ENCODE measurements around the gene RIC8B.

RIC8B gene

GRCh38 chr12:106873983-106874382, 99.5 kb downstream of the RIC8B start:
- Histone ChIP-seq H2AFZ (ENCODE audit: low read depth, low read length) (no peak overlapping the region), H2BK15ac (ENCODE audit: low read depth, poor library complexity, severe bottlenecking) (no peak overlapping the region), H3K4me3 (ENCODE audit: insufficient read depth in 1 of 2, low read depth in 1 of 2, low read length in 2 of 2) (no peak overlapping the region), H3K14ac (ENCODE audit: low read length in 2 of 2) (no peak overlapping the region), H3K27me3 (ENCODE audit: control insufficient read depth in 1 of 2, insufficient read depth in 1 of 2, low read length in 2 of 2) (no peaks in the 10 kb centered on the region), H3K9ac (ENCODE audit: low read length) (no peak overlapping the region), H3K4ac (ENCODE audit: low read depth in 1 of 2, low read length in 2 of 2) (no peak overlapping the region), H4K8ac (ENCODE audit: low read length) (no peak overlapping the region), H2BK120ac (ENCODE audit: low read depth, low read length) (no peak overlapping the region), H2BK5ac (ENCODE audit: low read depth, low read length, poor library complexity, severe bottlenecking) (no peak overlapping the region), H3K18ac (ENCODE audit: low read depth in 1 of 2, low read length in 2 of 2) (no peak overlapping the region), H3K9me3 (ENCODE audit: control insufficient read depth, low read length) (no peaks in the 10 kb centered on the region), H3K4me2 (ENCODE audit: low read length, poor library complexity, severe bottlenecking) (no peak overlapping the region), H2BK12ac (ENCODE audit: low read length in 2 of 2) (no peak overlapping the region), H3K27ac (ENCODE audit: low read length, poor library complexity, severe bottlenecking) (no peak overlapping the region), H3K36me3 (ENCODE audit: control insufficient read depth in 1 of 2, insufficient read depth in 2 of 2, low read depth in 1 of 2, low read length in 2 of 2) (peaks cover 0 to 19% of the 10 kb centered on the region in 2 experiments), H3K23ac (ENCODE audit: low read length in 2 of 2) (no peak overlapping the region), H3K4me1 (ENCODE audit: control insufficient read depth, insufficient read depth, low read depth, low read length) (no peaks in the 10 kb centered on the region), H4K91ac (ENCODE audit: low read length) (no peak overlapping the region), H2AK5ac (ENCODE audit: low read length, severe bottlenecking) (no peak overlapping the region), H3K79me1 (replicated peaks; ENCODE audit: low read length, poor library complexity, severe bottlenecking) (peaks cover 5% of the 10 kb centered on the region)
- WGBS, result 81% methylated on average over 3 of the region's 5 CpGs
- no peak for DNase-seq

GRCh38 chr12:106878804-106879203, 104.3 kb downstream of the RIC8B start:
- peaks cover 8 to 57% of the 10 kb centered on the region in 2 experiments for H3K36me3 ChIP-seq (ENCODE audit: control insufficient read depth in 1 of 2, insufficient read depth in 2 of 2, low read depth in 1 of 2, low read length in 2 of 2)
- H2BK15ac ChIP-seq (ENCODE audit: low read depth, poor library complexity, severe bottlenecking), result no peak overlapping the region
- no peak overlapping the region for H2AFZ ChIP-seq (ENCODE audit: low read depth, low read length)
- no peak for DNase-seq
- H3K4me3 ChIP-seq (ENCODE audit: insufficient read depth in 1 of 2, low read depth in 1 of 2, low read length in 2 of 2), result no peak overlapping the region
- peaks cover 3% of the 10 kb centered on the region for H3K79me1 ChIP-seq (replicated peaks; ENCODE audit: low read length, poor library complexity, severe bottlenecking)
- no peaks in the 10 kb centered on the region for H3K27me3 ChIP-seq (ENCODE audit: control insufficient read depth in 1 of 2, insufficient read depth in 1 of 2, low read length in 2 of 2)
- no peak overlapping the region for H3K14ac ChIP-seq (ENCODE audit: low read length in 2 of 2)
- H2BK5ac ChIP-seq (ENCODE audit: low read depth, low read length, poor library complexity, severe bottlenecking), result no peak overlapping the region
- no peak overlapping the region for H3K4me2 ChIP-seq (ENCODE audit: low read length, poor library complexity, severe bottlenecking)
- H3K9me3 ChIP-seq (ENCODE audit: control insufficient read depth, low read length), result no peaks in the 10 kb centered on the region
- H3K4me1 ChIP-seq (ENCODE audit: control insufficient read depth, insufficient read depth, low read depth, low read length), result no peaks in the 10 kb centered on the region
- 84% methylated on average over 4 of the region's 5 CpGs for WGBS
- H3K18ac ChIP-seq (ENCODE audit: low read depth in 1 of 2, low read length in 2 of 2), result no peak overlapping the region
- no peak overlapping the region for H4K8ac ChIP-seq (ENCODE audit: low read length)
- H4K91ac ChIP-seq (ENCODE audit: low read length), result no peak overlapping the region
- H2AK5ac ChIP-seq (ENCODE audit: low read length, severe bottlenecking), result no peak overlapping the region
- H3K27ac ChIP-seq (ENCODE audit: low read length, poor library complexity, severe bottlenecking), result no peak overlapping the region
- no peak overlapping the region for H3K23ac ChIP-seq (ENCODE audit: low read length in 2 of 2)
- no peak overlapping the region for H3K4ac ChIP-seq (ENCODE audit: low read depth in 1 of 2, low read length in 2 of 2)
- no peak overlapping the region for H3K9ac ChIP-seq (ENCODE audit: low read length)
- no peak overlapping the region for H2BK12ac ChIP-seq (ENCODE audit: low read length in 2 of 2)
- H2BK120ac ChIP-seq (ENCODE audit: low read depth, low read length), result no peak overlapping the region

- H3K9me3 ChIP-seq (ENCODE audit: control insufficient read depth, low read length), result no peaks in the 10 kb centered on the region
- H3K4ac ChIP-seq (ENCODE audit: low read depth in 1 of 2, low read length in 2 of 2), result no peak overlapping the region
- peaks cover 10 to 60% of the 10 kb centered on the region in 2 experiments for H3K36me3 ChIP-seq (ENCODE audit: control insufficient read depth in 1 of 2, insufficient read depth in 2 of 2, low read depth in 1 of 2, low read length in 2 of 2)
- no peak overlapping the region for H3K14ac ChIP-seq (ENCODE audit: low read length in 2 of 2)
- no peak overlapping the region for H2BK12ac ChIP-seq (ENCODE audit: low read length in 2 of 2)
- H2BK5ac ChIP-seq (ENCODE audit: low read depth, low read length, poor library complexity, severe bottlenecking), result no peak overlapping the region
- no peaks in the 10 kb centered on the region for H3K27me3 ChIP-seq (ENCODE audit: control insufficient read depth in 1 of 2, insufficient read depth in 1 of 2, low read length in 2 of 2)
- no peak overlapping the region for H2BK120ac ChIP-seq (ENCODE audit: low read depth, low read length)
- H3K9ac ChIP-seq (ENCODE audit: low read length), result no peak overlapping the region
- no peaks in the 10 kb centered on the region for H3K4me1 ChIP-seq (ENCODE audit: control insufficient read depth, insufficient read depth, low read depth, low read length)
- H2AFZ ChIP-seq (ENCODE audit: low read depth, low read length), result no peak overlapping the region
- no peak overlapping the region for H4K8ac ChIP-seq (ENCODE audit: low read length)
- H2BK15ac ChIP-seq (ENCODE audit: low read depth, poor library complexity, severe bottlenecking), result no peak overlapping the region
- H4K91ac ChIP-seq (ENCODE audit: low read length), result no peak overlapping the region
- DNase-seq, result no peak
- no peak overlapping the region for H2AK5ac ChIP-seq (ENCODE audit: low read length, severe bottlenecking)
- 95% methylated on average over 4 of the region's 5 CpGs for WGBS
- no peak overlapping the region for H3K23ac ChIP-seq (ENCODE audit: low read length in 2 of 2)
- no peak overlapping the region for H3K27ac ChIP-seq (ENCODE audit: low read length, poor library complexity, severe bottlenecking)
- H3K79me1 ChIP-seq (replicated peaks; ENCODE audit: low read length, poor library complexity, severe bottlenecking), result peaks cover 5% of the 10 kb centered on the region
- H3K4me2 ChIP-seq (ENCODE audit: low read length, poor library complexity, severe bottlenecking), result no peak overlapping the region
- no peak overlapping the region for H3K4me3 ChIP-seq (ENCODE audit: insufficient read depth in 1 of 2, low read depth in 1 of 2, low read length in 2 of 2)
- no peak overlapping the region for H3K18ac ChIP-seq (ENCODE audit: low read depth in 1 of 2, low read length in 2 of 2)
These were observed 105.1 kb downstream of the RIC8B start for GRCh38 chr12:106879612-106880011.

- H2BK120ac ChIP-seq (ENCODE audit: low read depth, low read length), result no peak overlapping the region
- peaks cover 15 to 91% of the 10 kb centered on the region in 2 experiments for H3K36me3 ChIP-seq (ENCODE audit: control insufficient read depth in 1 of 2, insufficient read depth in 2 of 2, low read depth in 1 of 2, low read length in 2 of 2)
- H4K8ac ChIP-seq (ENCODE audit: low read length), result no peak overlapping the region
- no peaks in the 10 kb centered on the region for H3K27me3 ChIP-seq (ENCODE audit: control insufficient read depth in 1 of 2, insufficient read depth in 1 of 2, low read length in 2 of 2)
- no peak overlapping the region for H2BK5ac ChIP-seq (ENCODE audit: low read depth, low read length, poor library complexity, severe bottlenecking)
- no peak overlapping the region for H2BK15ac ChIP-seq (ENCODE audit: low read depth, poor library complexity, severe bottlenecking)
- no peak overlapping the region for H3K14ac ChIP-seq (ENCODE audit: low read length in 2 of 2)
- H3K4me3 ChIP-seq (ENCODE audit: insufficient read depth in 1 of 2, low read depth in 1 of 2, low read length in 2 of 2), result no peak overlapping the region
- H3K9me3 ChIP-seq (ENCODE audit: control insufficient read depth, low read length), result no peaks in the 10 kb centered on the region
- H3K9ac ChIP-seq (ENCODE audit: low read length), result no peak overlapping the region
- no peak overlapping the region for H2BK12ac ChIP-seq (ENCODE audit: low read length in 2 of 2)
- no peak overlapping the region for H3K27ac ChIP-seq (ENCODE audit: low read length, poor library complexity, severe bottlenecking)
- peaks cover 2% of the 10 kb centered on the region for H3K79me1 ChIP-seq (replicated peaks; ENCODE audit: low read length, poor library complexity, severe bottlenecking)
- H3K23ac ChIP-seq (ENCODE audit: low read length in 2 of 2), result no peak overlapping the region
- 83% methylated on average over 1 of the region's 1 CpG for WGBS
- no peak overlapping the region for H2AFZ ChIP-seq (ENCODE audit: low read depth, low read length)
- no peak overlapping the region for H3K4ac ChIP-seq (ENCODE audit: low read depth in 1 of 2, low read length in 2 of 2)
- H3K18ac ChIP-seq (ENCODE audit: low read depth in 1 of 2, low read length in 2 of 2), result no peak overlapping the region
- H3K4me2 ChIP-seq (ENCODE audit: low read length, poor library complexity, severe bottlenecking), result no peak overlapping the region
- no peak overlapping the region for H4K91ac ChIP-seq (ENCODE audit: low read length)
- no peaks in the 10 kb centered on the region for H3K4me1 ChIP-seq (ENCODE audit: control insufficient read depth, insufficient read depth, low read depth, low read length)
- peak; percentile 45 for DNase-seq
- H2AK5ac ChIP-seq (ENCODE audit: low read length, severe bottlenecking), result no peak overlapping the region
These were observed 108.9 kb downstream of the RIC8B start for GRCh38 chr12:106883426-106883825.

Measured in mesenchymal stem cell (in vitro differentiated cells and primary cell).